Measurements from ENCODE around the gene HHIPL2. TPM values are rescaled to one million over a fixed set of nuclear protein-coding genes. Genes with fewer than 3 reads are reported as not detected.

HHIPL2 gene
- total and polyA plus RNA-seq, 4 experiments from 2014 or later = 0.26 to 0.75 TPM; not detected in 2

- Histone ChIP-seq H3K4me1 (ENCODE audit: insufficient read depth, low read length) (no peaks in the 10 kb centered on the region), H3K27ac (ENCODE audit: low read depth, low read length) (no peak overlapping the region), H3K27me3 (ENCODE audit: insufficient read depth, low read length) (no peaks in the 10 kb centered on the region), H3K36me3 (ENCODE audit: insufficient read depth, low read length) (no peaks in the 10 kb centered on the region), H3K9me3 (ENCODE audit: control insufficient read depth in 1 of 2, low read length in 2 of 2) (no peaks in the 10 kb centered on the region), H3K4me3 (ENCODE audit: low read length in 2 of 2) (no peak overlapping the region)
- no peaks in the 10 kb centered on the region for H3K36me3 Mint-ChIP-seq
- H3K9me3 Mint-ChIP-seq = no peaks in the 10 kb centered on the region
- intact Hi-C loops (cut with micrococcal nuclease) = no loop called here
- peaks cover 10 to 19% of the 10 kb centered on the region in 2 donors for H3K27me3 Mint-ChIP-seq
- no peak overlapping the region for H3K27ac Mint-ChIP-seq
- no peak overlapping the region for H3K4me3 Mint-ChIP-seq
- no peaks in the 10 kb centered on the region for H3K4me1 Mint-ChIP-seq
- ChIA-PET CTCF (ENCODE audit: partially characterized antibody) (interaction anchor here (1.3 kb wide), 1 partner anchor 75 kb away, joined by 3 read pairs; no protein-coding TSS in a partner anchor), POLR2A (ENCODE audit: partially characterized antibody) (no interaction called here)
- DNase-seq = no peak
Measured at GRCh38 chr1:222540598-222540995, 7.3 kb downstream of the HHIPL2 start.

- no peak for DNase-seq
- Mint-ChIP-seq H3K36me3 (no peaks in the 10 kb centered on the region), H3K4me1 (no peaks in the 10 kb centered on the region), H3K27ac (no peak overlapping the region), H3K9me3 (no peaks in the 10 kb centered on the region), H3K27me3 (peaks cover 12 to 16% of the 10 kb centered on the region in 2 donors), H3K4me3 (no peak overlapping the region)
- POLR2A ChIA-PET (ENCODE audit: partially characterized antibody) = no interaction called here
- Histone ChIP-seq H3K9me3 (ENCODE audit: control insufficient read depth in 1 of 2, low read length in 2 of 2) (no peaks in the 10 kb centered on the region), H3K36me3 (ENCODE audit: insufficient read depth, low read length) (no peaks in the 10 kb centered on the region), H3K4me1 (ENCODE audit: insufficient read depth, low read length) (no peaks in the 10 kb centered on the region), H3K27ac (ENCODE audit: low read depth, low read length) (no peak overlapping the region), H3K27me3 (ENCODE audit: insufficient read depth, low read length) (no peaks in the 10 kb centered on the region), H3K4me3 (ENCODE audit: low read length in 2 of 2) (no peak overlapping the region)
- CTCF ChIA-PET (ENCODE audit: partially characterized antibody) = no interaction called here
- intact Hi-C loops (cut with micrococcal nuclease) = no loop called here
Measured at GRCh38 chr1:222539951-222540597, 7.8 kb downstream of the HHIPL2 start.

- Histone ChIP-seq H3K4me3 (ENCODE audit: low read length in 2 of 2) (no peak overlapping the region), H3K4me1 (ENCODE audit: insufficient read depth, low read length) (no peaks in the 10 kb centered on the region), H3K27me3 (ENCODE audit: insufficient read depth, low read length) (no peaks in the 10 kb centered on the region), H3K36me3 (ENCODE audit: insufficient read depth, low read length) (no peaks in the 10 kb centered on the region), H3K9me3 (ENCODE audit: control insufficient read depth in 1 of 2, low read length in 2 of 2) (no peaks in the 10 kb centered on the region), H3K27ac (ENCODE audit: low read depth, low read length) (no peak overlapping the region)
- Mint-ChIP-seq H3K4me1 (no peaks in the 10 kb centered on the region), H3K27me3 (peaks cover 0 to 4% of the 10 kb centered on the region in 2 donors), H3K4me3 (no peak overlapping the region), H3K9me3 (no peaks in the 10 kb centered on the region), H3K27ac (no peak overlapping the region), H3K36me3 (no peaks in the 10 kb centered on the region)
- DNase-seq = no peak
- intact Hi-C loops (cut with micrococcal nuclease) = no loop called here
- CTCF ChIA-PET (ENCODE audit: partially characterized antibody) = no interaction called here
- POLR2A ChIA-PET (ENCODE audit: partially characterized antibody) = no interaction called here
Measured at GRCh38 chr1:222535455-222535854, 12.4 kb downstream of the HHIPL2 start.

GRCh38 chr1:222530852-222531251 is 17.1 kb downstream of the HHIPL2 start:
- intact Hi-C loops (cut with micrococcal nuclease) = no loop called here
- no peak for DNase-seq
- Mint-ChIP-seq H3K27ac (no peak overlapping the region), H3K4me3 (no peak overlapping the region), H3K9me3 (peaks cover 0 to 9% (median 2%) of the 10 kb centered on the region in 8 donors), H3K4me1 (no peaks in the 10 kb centered on the region), H3K27me3 (peaks cover 13 to 18% of the 10 kb centered on the region in 2 donors), H3K36me3 (peaks cover 0 to 2% of the 10 kb centered on the region in 2 donors)
- no peaks in the 10 kb centered on the region for H3K4me1 ChIP-seq (ENCODE audit: insufficient read depth, low read length)
- no peak overlapping the region for H3K27ac ChIP-seq (ENCODE audit: low read depth, low read length)
- H3K27me3 ChIP-seq (ENCODE audit: insufficient read depth, low read length) = no peaks in the 10 kb centered on the region
- ChIA-PET POLR2A (ENCODE audit: partially characterized antibody) (no interaction called here), CTCF (ENCODE audit: partially characterized antibody) (no interaction called here)
- H3K36me3 ChIP-seq (ENCODE audit: insufficient read depth, low read length) = no peaks in the 10 kb centered on the region
- H3K9me3 ChIP-seq (ENCODE audit: control insufficient read depth in 1 of 2, low read length in 2 of 2) = no peaks in the 10 kb centered on the region
- H3K4me3 ChIP-seq (ENCODE audit: low read length in 2 of 2) = no peak overlapping the region

- Mint-ChIP-seq H3K9me3 (peaks cover 0 to 9% (median 2%) of the 10 kb centered on the region in 8 donors), H3K36me3 (peaks cover 0 to 2% of the 10 kb centered on the region in 2 donors), H3K4me1 (no peaks in the 10 kb centered on the region), H3K4me3 (no peak overlapping the region), H3K27me3 (peaks cover 16 to 21% of the 10 kb centered on the region in 2 donors), H3K27ac (no peak overlapping the region)
- Histone ChIP-seq H3K4me3 (ENCODE audit: low read length in 2 of 2) (no peak overlapping the region), H3K27me3 (ENCODE audit: insufficient read depth, low read length) (no peaks in the 10 kb centered on the region), H3K4me1 (ENCODE audit: insufficient read depth, low read length) (no peaks in the 10 kb centered on the region), H3K27ac (ENCODE audit: low read depth, low read length) (no peak overlapping the region), H3K9me3 (ENCODE audit: control insufficient read depth in 1 of 2, low read length in 2 of 2) (no peaks in the 10 kb centered on the region), H3K36me3 (ENCODE audit: insufficient read depth, low read length) (no peaks in the 10 kb centered on the region)
- no peak for DNase-seq
- intact Hi-C loops (cut with micrococcal nuclease) = no loop called here
- ChIA-PET POLR2A (ENCODE audit: partially characterized antibody) (no interaction called here), CTCF (ENCODE audit: partially characterized antibody) (no interaction called here)
Measured at GRCh38 chr1:222529916-222530315, 18.0 kb downstream of the HHIPL2 start.

GRCh38 chr1:222529181-222529580 is 18.7 kb downstream of the HHIPL2 start:
- H3K27me3 ChIP-seq (ENCODE audit: insufficient read depth, low read length) = no peaks in the 10 kb centered on the region
- Mint-ChIP-seq H3K27me3 (peaks cover 18 to 21% of the 10 kb centered on the region in 2 donors), H3K9me3 (peaks cover 0 to 9% (median 2%) of the 10 kb centered on the region in 8 donors), H3K27ac (no peak overlapping the region), H3K4me1 (no peaks in the 10 kb centered on the region), H3K4me3 (no peak overlapping the region), H3K36me3 (peaks cover 0 to 2% of the 10 kb centered on the region in 2 donors)
- ChIA-PET CTCF (ENCODE audit: partially characterized antibody) (no interaction called here), POLR2A (ENCODE audit: partially characterized antibody) (no interaction called here)
- H3K4me1 ChIP-seq (ENCODE audit: insufficient read depth, low read length) = no peaks in the 10 kb centered on the region
- no peak overlapping the region for H3K27ac ChIP-seq (ENCODE audit: low read depth, low read length)
- no peaks in the 10 kb centered on the region for H3K36me3 ChIP-seq (ENCODE audit: insufficient read depth, low read length)
- no peak overlapping the region for H3K4me3 ChIP-seq (ENCODE audit: low read length in 2 of 2)
- no peaks in the 10 kb centered on the region for H3K9me3 ChIP-seq (ENCODE audit: control insufficient read depth in 1 of 2, low read length in 2 of 2)
- DNase-seq = no peak
- intact Hi-C loops (cut with micrococcal nuclease) = no loop called here

- Mint-ChIP-seq H3K36me3 (peaks cover 0 to 2% of the 10 kb centered on the region in 2 donors), H3K4me1 (no peaks in the 10 kb centered on the region), H3K27me3 (peaks cover 21 to 23% of the 10 kb centered on the region in 2 donors), H3K9me3 (peaks cover 0 to 18% (median 9%) of the 10 kb centered on the region in 8 donors), H3K4me3 (no peak overlapping the region), H3K27ac (no peak overlapping the region)
- H3K27me3 ChIP-seq (ENCODE audit: insufficient read depth, low read length) = no peaks in the 10 kb centered on the region
- DNase-seq = no peak
- H3K36me3 ChIP-seq (ENCODE audit: insufficient read depth, low read length) = no peaks in the 10 kb centered on the region
- no peak overlapping the region for H3K4me3 ChIP-seq (ENCODE audit: low read length in 2 of 2)
- no peaks in the 10 kb centered on the region for H3K4me1 ChIP-seq (ENCODE audit: insufficient read depth, low read length)
- intact Hi-C loops (cut with micrococcal nuclease) = no loop called here
- no peak overlapping the region for H3K27ac ChIP-seq (ENCODE audit: low read depth, low read length)
- no peaks in the 10 kb centered on the region for H3K9me3 ChIP-seq (ENCODE audit: control insufficient read depth in 1 of 2, low read length in 2 of 2)
- POLR2A ChIA-PET (ENCODE audit: partially characterized antibody) = no interaction called here
- CTCF ChIA-PET (ENCODE audit: partially characterized antibody) = no interaction called here
Measured at GRCh38 chr1:222525951-222526350, 22.0 kb downstream of the HHIPL2 start.

All from CD4-positive, alpha-beta memory T cell (primary cell).